SJCRH30 (cell line): Measurements from ENCODE around the gene NUB1. TPM values are rescaled to one million over a fixed set of nuclear protein-coding genes. Genes with fewer than 3 reads are reported as not detected.

Experiments
- DNase-seq, 2 experiments: peaks; one replicate each; pipeline ENCODE4 v3.0.0-alpha.2; 2015 to 2020
- H3K27ac ChIP-seq: fragments of 250-450 bp; sonication (Bioruptor Pico); 2 replicates; pipeline ENCODE4 v1.5.1; 2020; ENCODE audit warnings: mild to moderate bottlenecking, moderate library complexity
- H3K27me3 ChIP-seq: fragments of 250-450 bp; sonication (Bioruptor Pico); 2 replicates; pipeline ENCODE4 v1.5.1; 2020; ENCODE audit warnings: mild to moderate bottlenecking, moderate library complexity
- H3K36me3 ChIP-seq: fragments of 250-450 bp; sonication (Bioruptor Pico); 2 replicates; pipeline ENCODE4 v1.5.1; 2020; ENCODE audit warnings: mild to moderate bottlenecking, moderate library complexity
- H3K4me1 ChIP-seq: fragments of 250-450 bp; sonication (Bioruptor Pico); 2 replicates; pipeline ENCODE4 v1.5.1; 2020; ENCODE audit warnings: mild to moderate bottlenecking, moderate library complexity
- H3K4me3 ChIP-seq: fragments of 250-450 bp; sonication (Bioruptor Pico); 2 replicates; pipeline ENCODE4 v1.5.1; 2020; ENCODE audit warnings: mild to moderate bottlenecking, moderate library complexity
- H3K9me3 ChIP-seq: fragments of 250-450 bp; sonication (Bioruptor Pico); replicated peaks from 2 replicates; pipeline ENCODE4 v1.5.1; 2020; ENCODE audit warnings: mild to moderate bottlenecking, moderate library complexity
- total RNA-seq: library from RNA; depleted of rRNA; stranded (reverse); fragments of >200 nt; shearing (Covaris generic); gene quantifications from 2 replicates; pipeline ENCODE4 v1.2.3, GENCODE V29; 2014

Gene NUB1
- total RNA-seq, 1 experiment from 2014 or later = 61.5 TPM

- no peak overlapping the region for H3K27ac ChIP-seq
- no peaks in the 10 kb centered on the region for H3K9me3 ChIP-seq
- H3K4me3 ChIP-seq = no peak overlapping the region
- DNase-seq = no peak
- H3K4me1 ChIP-seq = no peaks in the 10 kb centered on the region
- 0 out of 2 replicates have a peak, but pooled peaks cover 6% of the 10 kb centered on the region for H3K36me3 ChIP-seq
- H3K27me3 ChIP-seq = no peaks in the 10 kb centered on the region
These were observed 31.1 kb downstream of the NUB1 start for GRCh38 chr7:151372612-151373265.

GRCh38 chr7:151373599-151373998, 32.0 kb downstream of the NUB1 start:
- H3K36me3 ChIP-seq = 0 out of 2 replicates have a peak, but pooled peaks cover 6% of the 10 kb centered on the region
- no peak overlapping the region for H3K4me3 ChIP-seq
- no peak overlapping the region for H3K27ac ChIP-seq
- no peak for DNase-seq
- no peaks in the 10 kb centered on the region for H3K9me3 ChIP-seq
- H3K27me3 ChIP-seq = no peaks in the 10 kb centered on the region
- H3K4me1 ChIP-seq = no peaks in the 10 kb centered on the region

- no peak overlapping the region for H3K27ac ChIP-seq
- no peaks in the 10 kb centered on the region for H3K4me1 ChIP-seq
- H3K27me3 ChIP-seq = no peaks in the 10 kb centered on the region
- no peak for DNase-seq
- no peak overlapping the region for H3K4me3 ChIP-seq
- no peaks in the 10 kb centered on the region for H3K9me3 ChIP-seq
- H3K36me3 ChIP-seq = 0 out of 2 replicates have a peak, but pooled peaks cover 5% of the 10 kb centered on the region
These were observed 32.5 kb downstream of the NUB1 start for GRCh38 chr7:151374139-151374538.

GRCh38 chr7:151374726-151375125, 33.1 kb downstream of the NUB1 start:
- H3K9me3 ChIP-seq = no peaks in the 10 kb centered on the region
- no peak for DNase-seq
- no peaks in the 10 kb centered on the region for H3K27me3 ChIP-seq
- H3K4me1 ChIP-seq = no peaks in the 10 kb centered on the region
- H3K36me3 ChIP-seq = 0 out of 2 replicates have a peak, but pooled peaks cover 2% of the 10 kb centered on the region
- no peak overlapping the region for H3K4me3 ChIP-seq
- H3K27ac ChIP-seq = no peak overlapping the region

- no peak for DNase-seq
- H3K27ac ChIP-seq = no peak overlapping the region
- no peaks in the 10 kb centered on the region for H3K36me3 ChIP-seq
- no peak overlapping the region for H3K4me3 ChIP-seq
- no peaks in the 10 kb centered on the region for H3K9me3 ChIP-seq
- no peaks in the 10 kb centered on the region for H3K27me3 ChIP-seq
- no peaks in the 10 kb centered on the region for H3K4me1 ChIP-seq
These were observed 34.1 kb downstream of the NUB1 start for GRCh38 chr7:151375530-151376217.

- DNase-seq = no peak
- Histone ChIP-seq H3K27me3 (no peaks in the 10 kb centered on the region), H3K36me3 (no peaks in the 10 kb centered on the region), H3K4me3 (no peak overlapping the region), H3K27ac (no peak overlapping the region), H3K9me3 (no peaks in the 10 kb centered on the region), H3K4me1 (no peaks in the 10 kb centered on the region)
These were observed 34.7 kb downstream of the NUB1 start for GRCh38 chr7:151376218-151376902.

GRCh38 chr7:151377406-151377805, 35.8 kb downstream of the NUB1 start:
- no peak overlapping the region for H3K4me3 ChIP-seq
- no peaks in the 10 kb centered on the region for H3K9me3 ChIP-seq
- H3K36me3 ChIP-seq = no peaks in the 10 kb centered on the region
- no peak for DNase-seq
- H3K27me3 ChIP-seq = no peaks in the 10 kb centered on the region
- H3K4me1 ChIP-seq = no peaks in the 10 kb centered on the region
- no peak overlapping the region for H3K27ac ChIP-seq

- Histone ChIP-seq H3K9me3 (no peaks in the 10 kb centered on the region), H3K27ac (no peak overlapping the region), H3K4me3 (no peak overlapping the region), H3K4me1 (no peaks in the 10 kb centered on the region), H3K27me3 (no peaks in the 10 kb centered on the region), H3K36me3 (no peaks in the 10 kb centered on the region)
- DNase-seq = no peak
These were observed 36.4 kb downstream of the NUB1 start for GRCh38 chr7:151378011-151378410.

- DNase-seq = peak; percentile 37 to 63
- H3K4me3 ChIP-seq = no peak overlapping the region
- H3K27ac ChIP-seq = peak overlapping the region; percentile 7; the same call in 1 of the 2 replicates
- H3K9me3 ChIP-seq = no peaks in the 10 kb centered on the region
- no peaks in the 10 kb centered on the region for H3K36me3 ChIP-seq
- H3K4me1 ChIP-seq = no peaks in the 10 kb centered on the region
- no peaks in the 10 kb centered on the region for H3K27me3 ChIP-seq
These were observed 37.0 kb downstream of the NUB1 start for GRCh38 chr7:151378496-151379192.

- H3K9me3 ChIP-seq = no peaks in the 10 kb centered on the region
- no peaks in the 10 kb centered on the region for H3K4me1 ChIP-seq
- no peak for DNase-seq
- no peak overlapping the region for H3K4me3 ChIP-seq
- no peak overlapping the region for H3K27ac ChIP-seq
- no peaks in the 10 kb centered on the region for H3K27me3 ChIP-seq
- H3K36me3 ChIP-seq = no peaks in the 10 kb centered on the region
These were observed 37.5 kb downstream of the NUB1 start for GRCh38 chr7:151379193-151379520.

GRCh38 chr7:151379534-151380198, 38.1 kb downstream of the NUB1 start:
- H3K27ac ChIP-seq = no peak overlapping the region
- H3K27me3 ChIP-seq = peaks cover 4% of the 10 kb centered on the region; the same call in 1 of the 2 replicates
- no peak overlapping the region for H3K4me3 ChIP-seq
- no peak for DNase-seq
- no peaks in the 10 kb centered on the region for H3K4me1 ChIP-seq
- H3K36me3 ChIP-seq = no peaks in the 10 kb centered on the region
- H3K9me3 ChIP-seq = no peaks in the 10 kb centered on the region

- H3K36me3 ChIP-seq = no peaks in the 10 kb centered on the region
- DNase-seq = no peak
- no peak overlapping the region for H3K4me3 ChIP-seq
- H3K9me3 ChIP-seq = no peaks in the 10 kb centered on the region
- no peak overlapping the region for H3K27ac ChIP-seq
- H3K27me3 ChIP-seq = peaks cover 4% of the 10 kb centered on the region; the same call in 1 of the 2 replicates
- peaks cover 6% of the 10 kb centered on the region; the same call in 1 of the 2 replicates for H3K4me1 ChIP-seq
These were observed 38.8 kb downstream of the NUB1 start for GRCh38 chr7:151380199-151381097.

- DNase-seq = no peak
- peaks cover 8% of the 10 kb centered on the region; the same call in 1 of the 2 replicates for H3K27me3 ChIP-seq
These were observed 39.4 kb downstream of the NUB1 start for GRCh38 chr7:151381098-151381347.

More at GRCh38 chr7:151381098-151381347, 39.4 kb downstream of the NUB1 start:
- Histone ChIP-seq H3K27ac (no peak overlapping the region), H3K9me3 (no peaks in the 10 kb centered on the region), H3K4me3 (no peak overlapping the region), H3K36me3 (no peaks in the 10 kb centered on the region), H3K4me1 (peaks cover 9% of the 10 kb centered on the region; the same call in 1 of the 2 replicates)
